HepG2 (cell line): ENCODE measurements around the gene CCDC38. TPM values are rescaled to one million over a fixed set of nuclear protein-coding genes. Genes with fewer than 3 reads are reported as not detected.

Source experiments
- AHDC1 ChIP-seq: sonication (generic); formaldehyde crosslinking; IDR thresholded peaks from 2 replicates; pipeline ENCODE4 v1.5.1; 2020; ENCODE audit warnings: mild to moderate bottlenecking, missing genetic modification reagents, borderline replicate concordance
- DR1 ChIP-seq: sonication (generic); formaldehyde crosslinking; IDR thresholded peaks from 2 replicates; pipeline ENCODE4 v1.8.0; 2021; ENCODE audit warnings: mild to moderate bottlenecking, missing genetic modification reagents, inconsistent platforms
- ELK4 ChIP-seq: sonication (generic); formaldehyde crosslinking; IDR thresholded peaks from 2 replicates; pipeline ENCODE4 v1.9.0; 2021; ENCODE audit warnings: missing genetic modification reagents, borderline replicate concordance
- FOXK2 ChIP-seq: fragments of 450-650 bp; IDR thresholded peaks from 2 replicates; pipeline ENCODE4 v1.6.1; 2016
- GATAD2A ChIP-seq: IDR thresholded peaks from 2 replicates; pipeline ENCODE4 v1.6.1; 2016
- GRHL1 ChIP-seq: sonication (generic); formaldehyde crosslinking; conservative IDR thresholded peaks from 2 replicates; pipeline ENCODE4 v1.8.0; 2022; ENCODE audit warnings: missing genetic modification reagents
- HHEX ChIP-seq: IDR thresholded peaks from 2 replicates; pipeline ENCODE4 v1.6.1; 2016; ENCODE audit warnings: control low read depth
- HNF4G ChIP-seq, 2 experiments: sonication (generic) in 1 of 2; formaldehyde crosslinking in 1 of 2; IDR thresholded peaks; 2 replicates each; pipeline versions ENCODE4 v1.4.0 to v1.6.1; 2011 to 2020; ENCODE audit warnings: borderline replicate concordance in 2 of 2, low read depth in 2 of 2, mild to moderate bottlenecking in 2 of 2, low read length in 1 of 2, missing genetic modification reagents in 1 of 2, moderate library complexity in 1 of 2
- KLF6 ChIP-seq: IDR thresholded peaks from 2 replicates; pipeline ENCODE4 v1.8.0; 2016; ENCODE audit warnings: missing biosample characterization, missing genetic modification reagents
- PHF20 ChIP-seq: sonication (generic); formaldehyde crosslinking; IDR thresholded peaks from 2 replicates; pipeline ENCODE4 v1.5.0; 2020; ENCODE audit warnings: mild to moderate bottlenecking, missing genetic modification reagents
- PLRG1 ChIP-seq: fragments of 450-650 bp; conservative IDR thresholded peaks from 2 replicates; pipeline ENCODE4 v1.6.1; 2016
- PREB ChIP-seq: sonication (generic); formaldehyde crosslinking; IDR thresholded peaks from 2 replicates; pipeline ENCODE4 v1.4.0; 2020; ENCODE audit warnings: missing genetic modification reagents
- SSRP1 ChIP-seq: IDR thresholded peaks from 2 replicates; pipeline ENCODE4 v1.6.1; 2016; ENCODE audit warnings: control low read depth
- TFDP2 ChIP-seq: sonication (generic); formaldehyde crosslinking; IDR thresholded peaks from 2 replicates; pipeline ENCODE4 v1.4.0; 2020; ENCODE audit warnings: missing genetic modification reagents
- ZNF468 ChIP-seq: sonication (generic); formaldehyde crosslinking; IDR thresholded peaks from 2 replicates; pipeline ENCODE4 v1.8.0; 2022; ENCODE audit warnings: mild to moderate bottlenecking, moderate library complexity, missing genetic modification reagents
- ZNF710 ChIP-seq: sonication (generic); formaldehyde crosslinking; IDR thresholded peaks from 2 replicates; pipeline ENCODE4 v1.5.0; 2020; ENCODE audit warnings: mild to moderate bottlenecking, missing genetic modification reagents, borderline replicate concordance
- polyA plus RNA-seq, 8 experiments: library from polyadenylated mRNA; depleted of rRNA in 3 of 8; stranded (reverse) in 7 of 8; unstranded in 1 of 8; fragments of >200 nt; fragmentation: Illumina TruSeq in 4 of 8; extraction: Trizol in 4 of 8; gene quantifications; 2 replicates each; pipeline versions ENCODE4 v1.2.1 to v1.2.3, GENCODE V29; 2011 to 2016; ENCODE audit warnings: low read depth in 4 of 8, missing spikeins in 1 of 8, mixed read lengths in 1 of 8; ENCODE audit not compliant: insufficient read depth in 1 of 8
- total RNA-seq, 5 experiments: library from RNA; depleted of rRNA; stranded (reverse); fragments of >200 nt; fragmentation: Illumina TruSeq; extraction: Trizol; gene quantifications; 2 replicates each; pipeline ENCODE4 v1.2.3, GENCODE V29; 2016; ENCODE audit warnings: low read depth in 1 of 5

Gene CCDC38
- total and polyA plus RNA-seq, 2 of the 13 experiments (the other 11 are each of a cell fraction or from before 2014, with no cell fraction given), result 0.24 to 0.32 TPM

- no peak for TF ChIP-seq TFDP2
- peak; percentile 97 for TF ChIP-seq HHEX
- TF ChIP-seq PHF20 (CRISPR knock-in tag), result no peak
- TF ChIP-seq SSRP1 (CRISPR knock-in tag), result no peak
- no peak for TF ChIP-seq GRHL1 (CRISPR knock-in tag)
- peak; percentile 64; the same call in 1 of the 2 replicates for TF ChIP-seq FOXK2
- no peak for TF ChIP-seq ZNF468 (CRISPR knock-in tag)
- no peak for TF ChIP-seq ELK4 (CRISPR knock-in tag)
- no peak for TF ChIP-seq ZNF710
- no peak for TF ChIP-seq PLRG1
- peak; percentile 96 for TF ChIP-seq GATAD2A (CRISPR knock-in tag)
- no peak for TF ChIP-seq PREB (CRISPR knock-in tag)
- TF ChIP-seq AHDC1 (CRISPR knock-in tag), result peak; percentile 93; the same call in 1 of the 2 replicates
- TF ChIP-seq HNF4G (IDR thresholded peaks at IDR 0.05; ENCODE audit: borderline replicate concordance, low read depth, low read length), result peak; percentile 85
- TF ChIP-seq HNF4G (CRISPR knock-in tag; IDR thresholded peaks at IDR 0.05; ENCODE audit: borderline replicate concordance, low read depth), result peak; percentile 68; the same call in 1 of the 2 replicates
- no peak for TF ChIP-seq DR1 (CRISPR knock-in tag)
- peak; percentile 85 for TF ChIP-seq KLF6
Measured at GRCh38 chr12:95974358-95974757, 31.9 kb upstream of the CCDC38 start (continued).
